Endothelial cell of coronary artery (primary cell): ENCODE results near the gene STRN4. TPM values are rescaled to one million over a fixed set of nuclear protein-coding genes. Genes with fewer than 3 reads are reported as not detected.

ENCODE experiments used
- total RNA-seq: library from RNA; depleted of rRNA; stranded (reverse); fragments of >200 nt; gene quantifications from 2 replicates; pipeline ENCODE4 v1.2.3, GENCODE V29; 2014

STRN4 gene, protein sequence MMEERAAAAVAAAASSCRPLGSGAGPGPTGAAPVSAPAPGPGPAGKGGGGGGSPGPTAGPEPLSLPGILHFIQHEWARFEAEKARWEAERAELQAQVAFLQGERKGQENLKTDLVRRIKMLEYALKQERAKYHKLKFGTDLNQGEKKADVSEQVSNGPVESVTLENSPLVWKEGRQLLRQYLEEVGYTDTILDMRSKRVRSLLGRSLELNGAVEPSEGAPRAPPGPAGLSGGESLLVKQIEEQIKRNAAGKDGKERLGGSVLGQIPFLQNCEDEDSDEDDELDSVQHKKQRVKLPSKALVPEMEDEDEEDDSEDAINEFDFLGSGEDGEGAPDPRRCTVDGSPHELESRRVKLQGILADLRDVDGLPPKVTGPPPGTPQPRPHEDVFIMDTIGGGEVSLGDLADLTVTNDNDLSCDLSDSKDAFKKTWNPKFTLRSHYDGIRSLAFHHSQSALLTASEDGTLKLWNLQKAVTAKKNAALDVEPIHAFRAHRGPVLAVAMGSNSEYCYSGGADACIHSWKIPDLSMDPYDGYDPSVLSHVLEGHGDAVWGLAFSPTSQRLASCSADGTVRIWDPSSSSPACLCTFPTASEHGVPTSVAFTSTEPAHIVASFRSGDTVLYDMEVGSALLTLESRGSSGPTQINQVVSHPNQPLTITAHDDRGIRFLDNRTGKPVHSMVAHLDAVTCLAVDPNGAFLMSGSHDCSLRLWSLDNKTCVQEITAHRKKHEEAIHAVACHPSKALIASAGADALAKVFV
- total RNA-seq: 77.5 and 86.0 TPM in 2 replicates

DNA sequence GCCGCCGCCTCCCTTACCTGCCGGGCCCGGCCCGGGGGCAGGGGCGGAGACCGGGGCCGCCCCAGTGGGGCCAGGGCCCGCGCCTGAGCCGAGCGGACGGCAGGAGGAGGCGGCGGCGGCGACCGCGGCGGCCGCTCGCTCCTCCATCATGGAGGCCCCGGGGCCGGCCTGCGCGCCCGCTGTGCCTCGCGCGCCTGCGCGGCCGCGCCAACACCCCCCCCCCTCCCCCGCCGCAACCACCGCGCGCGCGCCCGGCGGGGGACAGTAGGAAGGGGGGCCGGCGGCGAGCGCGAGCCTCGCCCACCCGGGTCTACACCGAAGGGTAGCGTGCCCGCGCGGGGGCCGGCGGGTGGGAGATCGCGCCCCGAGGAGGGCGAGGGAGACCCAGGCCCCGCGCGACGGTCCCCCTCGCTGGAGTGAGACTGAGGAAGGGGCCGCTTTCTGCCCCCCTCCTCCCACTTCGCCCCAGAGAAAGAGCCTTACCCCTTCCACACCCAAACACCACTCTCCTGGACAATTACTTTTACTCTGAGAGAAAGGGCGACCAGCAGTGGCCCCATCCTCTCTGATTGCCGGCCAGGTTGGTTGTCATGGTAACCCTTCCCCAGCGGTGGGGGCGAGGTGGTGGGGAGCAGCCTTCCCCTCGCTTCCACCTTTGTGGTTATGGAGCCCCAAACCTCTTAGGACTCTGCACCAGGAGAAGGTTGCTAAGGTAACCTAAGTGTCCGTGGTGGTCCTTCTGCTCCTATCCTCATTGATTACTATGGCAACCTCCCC, at the start of gene STRN4:
STRN4 (minus strand) TSS at position 170 of the 777 bp plus-strand sequence; CDS start at position 150, 20 bp downstream.

DNA sequence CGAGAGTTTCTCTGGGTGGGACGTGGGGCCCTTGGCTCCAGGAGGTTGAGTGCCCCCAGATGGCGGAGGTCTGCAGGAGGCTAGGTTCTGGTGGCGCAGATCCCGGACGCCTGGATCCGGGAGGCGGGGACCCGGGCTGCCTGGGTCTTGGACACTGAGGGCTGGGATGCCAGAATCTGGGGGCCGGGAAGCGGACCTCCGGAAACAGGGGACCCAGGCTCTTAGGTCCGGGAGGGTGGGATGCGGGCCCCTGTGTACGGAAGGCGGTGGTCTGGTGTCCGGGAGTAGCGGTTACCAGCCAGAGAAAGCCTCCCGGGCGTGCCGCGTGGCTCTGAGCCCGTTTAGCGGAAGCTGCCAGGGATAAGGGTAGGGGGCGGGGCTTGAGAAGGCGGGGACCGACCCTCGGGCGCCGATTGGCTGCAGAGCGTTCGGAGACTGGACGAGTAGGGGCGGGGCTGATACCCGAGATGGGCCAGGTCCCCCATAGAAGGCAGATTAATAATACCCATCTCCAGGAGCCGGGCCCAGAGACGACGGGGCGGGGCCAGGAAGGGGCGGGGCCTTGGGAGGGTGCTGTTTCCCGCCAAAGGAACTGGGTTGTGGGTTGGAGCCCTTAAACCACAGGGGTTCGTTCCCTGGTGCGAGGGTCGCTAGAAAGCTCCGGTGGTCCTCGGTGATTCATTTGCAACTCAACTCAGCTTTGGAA, 42.2 kb upstream of the STRN4 start, which contains the start of gene SLC1A5:
SLC1A5 (minus strand) TSS at position 333 of the 706 bp plus-strand sequence. CDS start 629 bp downstream, outside the sequence.

DNA sequence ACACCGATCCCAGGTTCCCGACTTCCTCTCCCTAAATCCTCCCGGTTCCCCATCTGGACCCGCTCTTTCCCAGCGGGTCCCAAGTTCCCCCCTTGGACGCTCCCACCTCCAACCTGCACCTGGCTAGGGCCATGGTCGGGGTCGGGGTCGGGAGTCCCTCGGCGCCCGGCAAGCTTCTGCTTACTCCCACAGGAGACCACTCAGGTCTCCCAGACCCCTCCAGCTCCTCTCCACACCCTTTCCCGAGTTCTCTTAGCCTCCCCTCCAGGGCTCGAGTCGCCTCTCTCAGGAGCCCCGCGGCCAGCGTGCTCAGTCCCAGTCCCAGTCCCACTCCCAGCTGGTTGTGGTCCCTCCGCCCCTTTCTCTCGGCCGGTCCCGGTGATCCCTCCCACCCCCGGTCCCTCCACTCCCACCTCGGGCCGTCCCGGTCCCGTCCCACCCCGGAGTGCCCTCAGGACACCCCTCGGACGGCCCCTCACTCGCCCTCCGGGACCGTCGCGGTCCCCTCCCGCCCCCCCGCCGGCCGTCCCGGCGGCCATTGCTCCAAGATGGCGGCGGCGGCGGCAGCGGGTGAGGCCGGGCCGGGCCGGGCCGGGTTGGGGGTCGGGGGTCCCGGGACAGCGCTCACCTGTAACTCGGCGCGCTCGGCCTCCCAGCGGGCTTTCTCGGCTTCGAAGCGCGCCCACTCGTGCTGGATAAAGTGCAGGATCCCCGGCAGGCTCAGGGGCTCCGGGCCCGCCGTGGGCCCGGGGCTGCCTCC, 549 bp downstream of the STRN4 start, which contains the start of gene FKRP:
FKRP (plus strand) TSS at position 537 of the 760 bp plus-strand sequence. CDS start 9,394 bp downstream, outside the sequence.

DNA sequence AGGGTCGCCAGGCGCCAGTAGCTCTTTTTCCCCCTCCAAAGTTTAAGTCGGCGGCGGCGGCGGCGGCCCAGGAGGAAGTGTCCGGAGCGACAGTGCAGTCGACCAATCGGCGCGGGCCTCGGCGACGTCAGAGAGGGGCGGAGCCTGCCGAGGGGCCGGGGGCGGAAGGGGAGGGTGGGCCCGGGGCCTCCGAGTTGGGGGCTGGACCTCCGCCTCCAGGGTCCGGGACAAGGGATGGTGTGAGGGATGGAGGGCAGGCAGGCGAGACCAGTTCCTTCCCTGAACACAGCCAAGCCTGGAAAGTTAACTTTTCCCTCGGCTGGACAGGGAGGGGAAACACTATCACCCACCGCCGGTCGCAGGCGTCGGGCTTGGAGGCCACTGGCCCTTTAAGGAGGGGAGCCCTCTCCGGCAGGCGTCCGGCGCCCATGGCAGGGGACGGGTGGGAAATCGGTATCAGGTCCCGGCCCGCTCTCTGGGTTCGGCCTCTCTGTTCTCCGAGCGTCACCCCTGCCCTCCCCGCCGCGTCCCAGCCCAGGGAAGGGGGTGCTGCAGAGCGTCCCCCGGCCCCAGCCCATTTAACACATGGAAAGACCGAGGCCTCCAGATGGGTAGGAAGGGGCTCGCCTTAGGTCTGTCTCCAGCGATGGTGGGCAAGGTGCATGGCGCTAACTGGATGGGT, 29.1 kb downstream of the STRN4 start, which contains the start of gene PRKD2:
PRKD2 (minus strand) TSS at position 81 of the 682 bp plus-strand sequence. CDS start 744 bp downstream, outside the sequence.

Other genes with a start within 250 kb of the STRN4 start
- 136 and 149 TPM in 2 replicates for gene CALM3, start 145.1 kb downstream of the STRN4 start, total RNA-seq
- 0.27 and 3.4 TPM in 2 replicates for gene PTGIR, start 121.4 kb downstream of the STRN4 start, total RNA-seq
- not detected in 2 replicates for gene GNG8, start 110.2 kb downstream of the STRN4 start, total RNA-seq
- gene DACT3, start 85.3 kb downstream of the STRN4 start, total RNA-seq: 0.19 and 0.27 TPM in 2 replicates
- gene PRKD2, start 29.3 kb downstream of the STRN4 start, total RNA-seq: 43.7 and 57.9 TPM in 2 replicates
- 10.6 and 17.0 TPM in 2 replicates for gene FKRP, start 393 bp downstream of the STRN4 start, total RNA-seq
- gene SLC1A5, start 42.1 kb upstream of the STRN4 start, total RNA-seq: 43.4 and 89.5 TPM in 2 replicates
- gene AP2S1, start 104.4 kb upstream of the STRN4 start, total RNA-seq: 168 and 246 TPM in 2 replicates
- gene ARHGAP35, start 114.5 kb upstream of the STRN4 start, total RNA-seq: 19.6 and 31.5 TPM in 2 replicates